ENCODE measurements around the gene RBMS3.
"Not testable (repeated sequence)": the region's sequence is repeated elsewhere in the genome, so short reads cannot be mapped to it uniquely, and the experiment has no call there.

Gene RBMS3

DNA sequence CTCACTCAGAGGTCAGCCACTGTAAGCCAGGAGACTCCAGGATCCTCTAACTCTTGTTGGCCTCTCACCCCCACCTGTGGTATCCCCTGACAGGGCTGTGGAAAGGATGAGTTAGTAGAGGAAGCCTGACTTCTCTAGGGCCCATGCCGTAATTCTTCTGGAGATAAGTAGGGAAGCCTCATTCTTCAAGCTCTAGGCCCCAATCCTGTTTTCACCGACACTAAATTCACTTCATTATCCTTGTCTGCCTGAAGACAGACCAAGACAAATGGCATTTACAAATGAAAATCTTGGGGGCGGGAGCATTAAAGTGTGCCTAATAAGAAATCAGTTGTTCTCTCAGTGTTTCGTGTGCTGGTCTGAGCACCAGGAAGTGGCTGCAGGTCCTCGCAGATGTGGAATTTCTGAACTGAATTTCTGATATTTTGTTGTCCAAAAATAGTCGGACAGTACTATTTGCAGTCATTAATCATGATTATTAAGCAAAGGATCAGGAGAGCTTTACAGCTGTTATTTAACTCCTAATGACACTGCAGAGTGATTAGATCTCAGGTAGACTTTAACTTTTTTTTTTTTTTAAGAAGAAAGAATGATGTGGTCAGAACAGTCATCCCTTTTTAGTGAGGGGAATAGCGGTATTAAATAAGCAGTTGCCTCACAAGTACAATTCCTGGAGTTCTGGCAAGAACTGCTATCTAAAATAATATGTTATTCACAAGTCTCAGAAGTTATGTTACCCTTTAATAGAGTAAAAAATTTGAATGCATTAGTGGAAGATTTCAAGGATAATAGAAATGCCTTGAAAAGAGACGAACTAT lies 58.4 kb downstream of the RBMS3 start:
- no peak for DNase-seq (ENCODE audit: low read depth)

DNA sequence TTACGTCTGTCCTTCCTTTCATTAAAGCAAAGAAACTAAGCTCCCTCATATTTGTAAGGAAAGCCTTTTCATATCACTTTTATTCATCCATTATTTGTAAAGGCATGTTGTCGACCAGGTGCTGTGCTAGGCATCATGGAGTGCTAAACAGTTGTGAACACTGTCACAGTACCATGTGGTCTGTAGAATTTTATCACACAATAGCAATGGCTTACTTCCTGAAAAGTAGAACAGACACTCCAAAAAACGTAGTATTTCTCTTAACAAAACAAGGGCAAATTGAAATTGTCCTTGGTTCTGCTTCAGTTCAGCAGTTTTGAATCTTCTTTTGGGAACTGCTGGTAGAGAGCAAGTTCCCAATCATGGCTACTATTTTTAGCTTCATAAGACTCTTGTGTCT lies 63.3 kb downstream of the RBMS3 start:
- no peak for DNase-seq (ENCODE audit: low read depth)

DNA sequence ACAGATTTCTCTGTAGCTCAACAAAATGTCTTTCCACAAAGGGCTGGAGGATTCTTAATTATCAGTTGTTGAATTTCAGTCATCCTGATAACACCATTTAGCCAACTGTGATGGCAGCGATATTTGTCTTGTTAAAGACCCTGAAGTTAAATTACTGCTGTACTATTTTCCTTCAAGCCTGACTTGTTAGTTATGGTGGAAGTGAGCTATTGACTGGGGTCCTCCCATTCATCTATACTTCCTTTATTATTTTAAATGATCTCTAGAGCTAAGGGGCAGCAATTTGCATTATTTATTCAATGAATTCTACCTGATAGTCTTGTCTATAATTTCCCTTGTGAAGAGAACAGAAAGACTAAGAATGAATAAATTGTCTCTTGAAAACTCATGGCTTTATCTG lies 64.1 kb downstream of the RBMS3 start:
- no peak for DNase-seq (ENCODE audit: low read depth)

DNA sequence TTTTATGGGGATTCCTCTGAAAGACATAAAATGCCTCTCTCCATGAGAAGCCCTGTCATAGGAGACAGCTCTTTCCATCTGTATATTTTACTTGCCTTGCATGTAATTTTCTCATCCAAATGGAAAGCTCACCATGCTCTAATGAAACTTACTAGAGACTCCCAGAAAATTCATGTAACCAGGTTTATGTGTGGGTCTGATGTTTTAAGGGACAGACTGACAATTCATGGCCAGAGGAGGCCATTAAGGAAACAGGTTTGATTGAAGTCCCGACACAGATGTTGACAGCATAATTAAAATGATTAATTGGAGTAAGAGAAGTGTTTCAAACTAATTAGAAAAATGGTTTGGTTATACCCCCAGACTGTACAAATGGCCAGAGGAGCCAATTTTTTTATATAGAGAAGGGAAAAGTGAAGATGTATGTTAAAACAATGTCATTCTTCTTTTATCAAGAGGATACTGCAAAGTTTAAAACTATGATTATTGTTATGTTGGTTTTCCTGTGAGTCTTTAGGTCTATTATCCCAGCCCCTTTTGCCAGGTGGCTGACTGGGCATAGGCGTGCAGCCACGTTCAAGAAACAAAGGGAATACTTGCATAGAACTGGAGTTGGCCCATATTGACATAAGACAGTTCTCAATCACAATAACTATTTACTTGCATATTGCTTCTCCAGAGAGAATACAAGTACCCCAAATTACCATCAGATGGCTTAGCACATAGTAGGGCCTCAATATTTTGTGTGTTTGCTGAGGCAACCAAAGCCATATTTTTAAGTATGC lies 64.8 kb downstream of the RBMS3 start:
- DNase-seq (ENCODE audit: low read depth): no peak

DNA sequence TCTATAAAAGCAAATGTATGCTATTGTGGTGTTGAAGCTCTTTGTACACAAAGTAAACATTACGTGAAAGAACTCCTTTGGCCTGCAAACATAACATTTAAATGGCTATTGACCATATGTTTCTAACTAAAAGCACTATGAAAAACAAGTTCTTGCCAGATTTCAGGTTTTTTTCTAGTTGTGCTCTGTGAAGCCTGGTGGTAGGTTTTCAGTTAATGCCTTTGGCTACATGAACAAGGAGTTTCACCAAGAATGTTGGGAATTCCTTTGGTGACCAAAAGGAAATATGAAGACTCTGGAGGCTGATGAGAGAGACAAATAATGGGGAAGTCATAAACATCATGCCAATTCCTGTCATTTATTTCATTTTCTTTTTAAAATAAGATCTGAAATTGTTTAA lies 66.0 kb downstream of the RBMS3 start:
- no peak for DNase-seq (ENCODE audit: low read depth)

DNA sequence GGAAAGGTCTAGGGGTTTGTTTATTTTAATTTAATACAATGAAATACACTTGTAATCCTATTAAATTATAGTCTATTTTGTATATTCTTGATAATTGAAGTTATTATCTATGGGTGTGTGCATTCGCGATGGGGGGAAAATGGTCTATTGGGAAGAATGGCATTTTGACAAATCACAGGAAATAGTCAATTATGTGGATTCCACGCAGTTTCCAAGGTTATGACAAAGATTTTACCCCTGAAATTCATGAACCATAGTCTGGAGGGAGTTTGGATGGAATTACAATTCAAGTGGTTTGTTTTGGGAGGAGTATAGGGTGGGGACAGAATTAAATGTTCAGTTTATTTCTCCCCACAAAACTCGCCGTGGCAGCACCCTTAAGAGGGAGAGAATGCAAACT lies 66.5 kb downstream of the RBMS3 start:
- no peak for DNase-seq (ENCODE audit: low read depth)

DNA sequence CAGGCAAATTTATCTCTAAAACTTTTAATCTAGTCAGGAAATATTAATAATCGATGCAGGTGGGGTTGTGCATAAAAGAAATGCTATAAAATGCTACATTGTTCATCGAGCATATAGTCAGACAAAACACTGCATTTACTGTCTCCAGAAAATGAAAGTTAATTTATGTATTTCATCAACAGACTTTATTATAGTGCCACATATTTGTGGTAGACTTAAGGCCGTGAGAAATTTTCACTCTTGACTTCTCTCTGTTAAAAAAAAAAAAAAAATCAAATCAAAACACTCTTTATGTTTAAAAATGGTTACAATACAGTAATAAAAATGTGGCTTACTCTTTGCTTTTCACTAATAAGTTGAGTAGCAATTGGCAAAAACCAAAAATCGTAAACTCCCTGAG lies 67.4 kb downstream of the RBMS3 start:
- DNase-seq (ENCODE audit: low read depth): no peak

DNA sequence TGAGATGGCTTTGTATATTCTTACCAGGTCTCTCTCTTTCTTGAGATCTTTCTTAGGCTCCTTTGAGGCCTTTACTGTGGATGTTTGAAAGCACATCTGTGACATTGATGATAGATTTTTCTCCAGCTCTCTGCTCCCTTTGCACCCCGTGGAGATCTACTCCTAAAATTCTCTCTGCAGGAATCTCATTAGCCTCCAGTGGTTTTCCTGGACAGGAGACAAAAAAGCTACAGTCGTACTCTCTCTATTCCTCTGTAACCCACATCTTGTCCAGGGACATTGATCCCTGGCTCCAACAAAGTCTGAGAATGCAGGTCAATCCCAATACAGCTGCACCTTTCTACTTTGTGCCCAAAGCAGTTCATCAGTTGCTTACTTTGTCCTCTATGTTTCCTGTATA lies 68.2 kb downstream of the RBMS3 start:
- DNase-seq (ENCODE audit: low read depth): no peak

DNA sequence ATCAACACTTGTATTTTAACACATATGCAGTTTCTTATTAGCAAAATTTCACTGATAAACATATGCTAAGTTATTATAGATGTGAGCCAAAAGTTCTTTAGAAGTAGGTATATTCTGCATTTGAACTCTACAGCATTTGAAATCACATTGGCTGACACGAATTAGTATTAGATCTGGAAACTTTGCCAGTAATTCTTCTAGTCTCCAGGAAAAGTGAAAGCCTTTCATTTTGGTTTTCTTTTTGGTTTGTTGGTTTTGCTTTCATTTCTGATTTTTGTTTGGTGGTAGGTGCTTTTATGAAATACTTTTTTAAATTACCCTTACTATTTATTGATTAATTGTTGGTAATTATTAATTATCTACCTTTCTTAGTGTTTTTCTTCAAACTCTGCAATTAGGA lies 72.9 kb downstream of the RBMS3 start:
- DNase-seq (ENCODE audit: low read depth): no peak

DNA sequence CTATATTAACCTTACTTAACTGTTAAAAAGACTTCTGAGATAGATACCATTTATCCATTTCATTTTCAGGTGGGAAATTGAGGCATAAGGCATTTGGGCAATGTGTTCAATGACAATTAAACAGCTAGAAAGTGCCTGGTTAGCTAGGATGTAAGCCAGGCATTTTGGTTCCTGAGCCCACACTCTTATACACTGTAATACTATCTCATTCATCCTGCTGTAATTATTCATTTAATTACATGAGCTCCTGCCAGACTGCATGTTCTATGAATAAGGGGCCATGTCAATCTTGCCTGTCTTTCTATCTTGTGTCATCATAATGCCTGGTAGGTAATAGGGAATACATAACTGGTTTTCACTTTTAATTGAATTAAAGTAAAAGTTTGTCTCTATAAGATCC lies 74.0 kb downstream of the RBMS3 start:
- DNase-seq (ENCODE audit: low read depth): no peak

DNA sequence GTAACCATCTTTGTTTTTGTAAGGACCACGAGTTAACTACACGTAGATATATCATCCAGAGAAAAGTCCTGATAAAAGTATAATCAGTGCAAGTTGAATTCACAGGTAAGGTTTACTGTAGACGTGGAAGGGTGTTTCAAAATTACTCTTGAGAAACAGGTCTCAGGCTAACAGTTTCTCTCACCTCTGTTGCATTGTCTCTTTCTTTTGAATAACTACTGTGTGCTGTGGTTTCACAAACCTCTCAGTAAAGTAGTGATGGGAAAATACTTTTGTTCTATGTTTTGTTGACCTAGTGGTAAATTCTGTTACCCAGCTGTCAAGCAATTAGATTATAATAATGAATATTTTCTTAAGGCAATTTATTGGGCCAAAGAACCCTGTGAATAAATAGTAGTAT lies 75.2 kb downstream of the RBMS3 start:
- no peak for DNase-seq (ENCODE audit: low read depth)

DNA sequence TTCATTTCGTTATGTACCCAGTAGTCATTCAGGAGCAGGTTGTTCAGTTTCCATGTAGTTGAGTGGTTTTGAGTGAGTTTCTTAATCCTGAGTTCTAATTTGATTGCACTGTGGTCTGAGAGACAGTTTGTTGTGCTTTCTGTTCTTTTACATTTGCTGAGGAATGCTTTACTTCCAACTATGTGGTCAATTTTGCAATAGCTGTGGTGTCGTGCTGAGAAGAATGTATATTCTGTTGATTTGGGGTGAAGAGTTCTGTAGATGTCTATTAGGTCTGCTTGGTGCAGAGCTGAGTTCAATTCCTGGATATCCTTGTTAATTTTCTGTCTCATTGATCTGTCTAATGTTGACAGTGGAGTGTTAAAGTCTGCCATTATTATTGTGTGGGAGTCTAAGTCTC lies 79.4 kb downstream of the RBMS3 start:
- not testable (repeated sequence) for DNase-seq (ENCODE audit: low read depth)

DNA sequence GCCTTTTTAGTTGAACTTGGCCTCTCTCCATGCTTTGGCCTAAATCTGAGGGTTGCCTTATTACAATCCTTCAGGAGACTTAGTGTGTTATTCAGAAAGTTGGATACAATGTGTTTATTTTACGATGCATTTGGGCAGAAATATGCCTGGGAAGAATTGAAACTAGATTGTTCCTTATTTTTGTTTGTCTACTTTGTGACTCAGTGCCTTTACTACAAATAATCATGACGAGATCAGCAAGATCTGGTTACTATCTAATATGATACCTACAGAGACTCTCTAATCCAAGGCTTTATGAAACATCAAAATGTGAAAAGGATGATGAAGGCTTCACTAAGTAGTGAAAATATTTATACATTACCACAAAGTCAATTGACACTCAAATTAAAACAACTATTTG lies 82.2 kb downstream of the RBMS3 start:
- no peak for DNase-seq (ENCODE audit: low read depth)

DNA sequence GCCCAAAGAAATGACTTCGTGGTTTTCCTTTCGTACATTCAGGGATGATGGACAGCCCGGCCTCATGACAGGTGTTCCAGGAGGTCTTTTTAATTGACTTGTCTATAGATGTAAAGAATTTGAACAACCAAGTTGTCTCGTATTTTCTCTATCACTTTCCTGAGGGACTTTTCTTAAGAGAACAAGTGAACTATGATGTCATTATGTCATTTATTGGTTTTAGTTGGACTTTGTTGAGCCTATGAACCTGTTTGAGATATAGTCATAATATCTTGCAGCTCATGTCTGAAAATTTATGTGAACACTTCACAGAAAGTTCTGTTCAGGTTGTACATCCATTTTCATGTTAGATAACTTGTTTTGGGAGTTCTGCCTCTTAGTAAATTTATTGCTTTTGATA lies 89.2 kb downstream of the RBMS3 start:
- no peak for DNase-seq (ENCODE audit: low read depth)

DNA sequence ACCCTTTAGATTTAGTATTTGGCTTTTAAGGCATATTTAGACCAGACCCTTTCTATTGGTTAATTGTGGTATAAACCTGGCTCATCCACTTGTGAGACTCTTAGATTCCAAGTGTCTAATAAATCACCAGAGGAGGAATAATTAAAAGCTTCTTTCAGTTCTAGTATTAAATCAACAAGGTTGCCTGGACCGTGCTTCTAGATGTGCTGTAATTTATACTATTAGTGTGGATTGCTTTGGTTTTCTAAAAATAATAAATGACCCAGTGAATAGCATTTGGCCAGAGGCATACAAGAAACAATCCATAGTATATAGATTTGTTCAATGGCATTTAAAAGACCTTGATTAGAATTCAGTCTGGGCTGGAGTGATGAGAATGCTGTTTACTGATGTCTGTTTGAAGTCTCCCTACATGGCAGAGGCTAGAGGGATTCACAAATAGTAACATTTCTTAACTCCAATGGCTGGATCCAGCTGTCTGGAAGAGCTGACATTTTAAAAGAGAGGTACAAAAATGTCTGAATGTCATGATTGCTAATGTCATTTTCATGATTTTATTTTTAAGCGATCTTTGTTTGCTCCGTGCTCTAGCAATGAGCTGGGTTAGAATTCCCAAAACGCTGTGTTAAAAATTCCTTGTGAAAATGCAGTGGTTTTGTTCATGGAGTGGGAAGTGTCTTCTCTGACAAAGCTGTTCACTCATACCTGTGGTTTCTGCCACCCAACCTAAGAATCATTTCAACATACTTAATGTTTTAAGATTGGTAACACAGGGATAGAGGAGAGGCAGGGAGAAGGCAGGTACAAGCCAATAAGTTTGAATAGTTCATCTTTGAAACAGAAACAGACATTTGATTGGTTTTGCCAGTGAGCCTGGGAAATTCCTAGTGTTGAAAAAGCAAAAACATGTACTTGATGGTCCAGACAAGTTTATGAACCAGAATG lies 89.9 kb downstream of the RBMS3 start:
- DNase-seq (ENCODE audit: low read depth): no peak

DNA sequence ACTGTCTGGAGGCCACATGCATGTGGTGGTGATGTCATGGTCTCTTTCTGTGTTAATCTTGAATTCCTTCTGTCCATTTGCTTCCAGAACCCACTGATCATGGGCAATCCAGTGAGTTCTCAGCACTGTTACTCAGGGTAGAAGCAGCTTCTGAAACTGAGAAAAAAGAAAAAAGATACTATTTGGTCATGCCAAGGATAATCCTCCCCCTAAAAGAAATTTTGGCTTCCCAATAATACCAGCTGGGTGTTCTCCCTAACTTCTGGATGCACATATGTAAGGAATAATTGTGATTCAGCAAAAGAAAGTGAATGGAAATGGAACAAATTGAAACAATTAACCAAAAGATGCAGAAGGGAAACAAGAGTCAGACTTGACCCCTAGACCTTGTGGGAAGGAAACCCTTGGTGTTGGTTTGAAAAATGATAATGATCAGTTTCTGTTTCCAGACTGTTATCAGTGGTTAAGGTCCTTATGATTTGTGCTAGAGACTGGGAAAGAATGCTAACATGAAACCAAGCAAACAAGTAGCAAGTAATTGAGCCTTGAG lies 92.3 kb downstream of the RBMS3 start:
- DNase-seq (ENCODE audit: low read depth): no peak

DNA sequence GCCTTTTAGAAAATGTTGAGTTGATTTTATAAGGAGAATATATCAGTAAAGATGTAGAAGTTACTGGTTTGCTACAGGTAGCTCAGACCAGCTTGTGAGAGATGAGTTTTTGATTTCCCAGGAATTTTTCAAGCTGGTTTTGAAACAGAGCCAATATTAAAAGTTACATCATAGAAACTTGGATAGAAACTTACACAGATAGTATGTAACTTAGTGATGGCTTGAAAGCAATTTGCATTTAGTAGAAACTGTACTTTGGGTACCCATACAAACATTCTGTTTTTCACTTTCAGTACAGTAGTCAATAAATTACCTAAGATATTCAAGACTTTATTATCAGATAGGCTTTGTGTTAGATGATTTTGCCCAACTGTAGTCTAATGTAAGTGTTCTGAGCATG lies 93.4 kb downstream of the RBMS3 start:
- no peak for DNase-seq (ENCODE audit: low read depth)

DNA sequence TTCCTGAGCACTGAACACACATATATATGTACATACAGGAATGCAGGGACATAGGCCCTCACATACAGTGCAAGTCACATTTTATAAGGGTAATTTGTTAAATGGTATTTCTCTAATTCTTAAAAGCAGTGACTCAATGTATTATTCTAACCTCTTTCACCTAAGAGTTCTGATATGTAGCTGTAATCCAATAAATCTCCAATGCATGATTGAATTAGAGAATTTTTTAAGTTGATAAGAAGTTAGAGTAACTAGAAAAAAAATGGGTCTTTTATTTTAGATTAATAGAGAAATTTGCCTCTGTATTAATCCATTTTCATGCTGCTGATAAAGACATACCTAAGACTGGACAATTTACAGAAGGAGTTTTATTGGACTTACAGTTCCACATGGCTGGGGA lies 98.2 kb downstream of the RBMS3 start:
- DNase-seq (ENCODE audit: low read depth): no peak

DNA sequence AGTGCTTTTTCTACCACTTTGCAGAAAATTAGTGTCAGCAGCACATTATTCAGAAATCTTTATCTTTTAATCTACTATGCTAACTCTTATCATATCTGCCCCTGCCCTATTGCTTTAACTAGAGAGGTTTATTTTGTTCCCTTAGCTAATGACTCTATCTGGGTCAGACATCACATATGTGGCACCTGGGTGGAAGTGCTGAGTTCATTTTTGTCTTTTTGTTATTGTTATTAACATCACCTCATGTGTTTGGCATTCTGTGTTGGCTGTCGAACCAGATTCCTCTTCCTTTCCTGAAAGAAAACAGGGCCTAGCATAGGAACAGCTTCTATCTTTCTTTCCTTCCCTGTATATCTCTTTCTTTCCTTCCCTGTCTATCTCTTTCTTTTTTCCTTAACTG lies 100.7 kb downstream of the RBMS3 start:
- no peak for DNase-seq (ENCODE audit: low read depth)

DNA sequence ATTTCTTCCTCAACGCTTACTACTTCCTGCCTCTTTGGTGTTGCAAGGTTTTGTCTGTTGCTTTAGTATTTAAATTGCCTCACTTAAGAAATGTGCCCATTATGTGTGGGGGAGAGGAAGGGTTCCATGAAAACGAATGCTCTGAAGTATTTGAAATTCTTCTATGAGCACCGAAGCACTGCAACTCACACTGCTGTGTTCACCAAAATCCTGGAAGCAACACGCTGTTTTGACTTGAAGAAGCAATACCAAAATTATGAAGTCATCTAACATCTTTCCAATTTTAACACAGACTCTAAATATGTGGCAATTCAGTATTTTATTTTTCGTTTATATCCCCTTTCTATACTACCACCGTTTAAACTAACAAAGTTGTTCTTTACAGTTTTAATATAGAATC lies 101.5 kb downstream of the RBMS3 start:
- no peak for DNase-seq (ENCODE audit: low read depth)

DNA sequence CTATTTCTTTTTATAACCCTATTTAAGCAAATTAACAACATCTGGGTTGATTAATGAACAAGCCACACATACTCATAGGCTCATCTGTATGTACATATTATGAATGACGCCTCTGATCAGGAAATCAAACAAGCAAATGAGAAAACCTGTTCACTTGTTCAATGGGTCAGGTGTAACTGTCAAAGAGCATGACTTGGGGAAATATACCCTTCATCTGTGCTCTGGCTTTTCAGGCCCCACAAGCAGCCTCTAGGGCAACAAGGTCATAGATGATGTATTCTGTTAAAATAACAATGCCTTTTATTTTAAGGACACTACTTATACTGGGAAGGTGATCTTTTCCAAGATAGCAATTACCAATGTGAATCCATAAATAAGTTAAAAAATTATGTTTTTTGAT lies 102.0 kb downstream of the RBMS3 start:
- DNase-seq (ENCODE audit: low read depth): no peak

DNA sequence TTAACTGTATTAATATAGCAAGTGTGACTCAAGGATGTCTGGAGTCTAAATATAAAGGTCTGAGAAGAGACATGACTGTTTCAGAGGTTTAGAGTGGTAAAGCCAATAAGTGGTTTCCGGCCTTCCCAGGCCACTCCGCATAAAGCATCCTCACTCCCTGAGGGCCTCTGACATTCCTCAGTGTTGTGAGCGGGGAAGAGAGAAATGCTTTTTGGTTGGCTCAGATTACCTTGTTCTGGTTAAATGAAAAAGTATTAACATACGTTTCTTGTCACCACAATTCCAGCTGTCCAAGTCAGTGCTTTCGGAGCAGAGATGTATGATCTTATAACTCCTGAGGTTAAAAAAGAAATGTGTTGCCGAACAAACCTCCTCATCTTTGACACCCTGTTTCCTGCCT lies 103.8 kb downstream of the RBMS3 start:
- no peak for DNase-seq (ENCODE audit: low read depth)

Measured in stimulated activated CD4-positive, alpha-beta T cell treated with anti-CD3 and anti-CD28 coated beads, Interleukin-2, amount 100 ng/mL, for 4 hours (primary cell).